ENCODE results near the gene CKAP2L.

- no peak for TF ChIP-seq POLR2A (IDR thresholded peaks at IDR 0.05; ENCODE audit: low read depth, low read length)
- no peak for TF ChIP-seq POLR2AphosphoS5 (IDR thresholded peaks at IDR 0.05; ENCODE audit: low read depth, low read length)
- TF ChIP-seq TAF1 (IDR thresholded peaks at IDR 0.05; ENCODE audit: borderline replicate concordance, low read depth, low read length): no peak
Measured at GRCh38 chr2:112794841-112795240, 30.4 kb upstream of the CKAP2L start.

Data from GM12892 (cell line).